HG02981 (cell line): ENCODE data around the gene REV3L.
"Not testable (repeated sequence)": the region's sequence is repeated elsewhere in the genome, so short reads cannot be mapped to it uniquely, and the experiment has no call there.

Experiments
- ATAC-seq: cut with Tn5 transposase; IDR thresholded peaks from one replicate; pipeline ENCODE4 v1.9.1; 2021; ENCODE audit warnings: mild to moderate bottlenecking, moderate library complexity; ENCODE audit not compliant: unreplicated experiment

Gene REV3L

GRCh38 chr6:111494951-111495635 lies 12.1 kb upstream of the REV3L start:
- no peak for ATAC-seq

DNA sequence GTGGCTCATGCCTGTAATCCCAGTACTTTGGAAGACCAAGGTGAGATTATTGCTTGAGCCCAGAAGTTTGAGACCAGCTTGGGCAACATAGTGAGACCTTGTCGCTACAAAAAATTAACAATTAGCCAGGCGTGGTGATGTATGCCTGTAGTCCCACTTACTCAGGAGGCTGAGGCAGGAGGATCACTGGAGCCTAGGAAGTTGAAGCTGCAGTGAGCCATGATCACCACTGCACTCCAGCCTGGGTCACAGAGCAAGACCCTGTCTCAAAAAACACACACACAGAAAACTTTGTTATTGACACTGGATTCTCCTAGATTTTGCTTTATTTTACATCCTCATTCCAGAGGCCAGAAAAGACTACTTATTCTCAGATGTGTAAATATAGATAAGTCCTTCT lies 9.5 kb upstream of the REV3L start:
- no peak for ATAC-seq

DNA sequence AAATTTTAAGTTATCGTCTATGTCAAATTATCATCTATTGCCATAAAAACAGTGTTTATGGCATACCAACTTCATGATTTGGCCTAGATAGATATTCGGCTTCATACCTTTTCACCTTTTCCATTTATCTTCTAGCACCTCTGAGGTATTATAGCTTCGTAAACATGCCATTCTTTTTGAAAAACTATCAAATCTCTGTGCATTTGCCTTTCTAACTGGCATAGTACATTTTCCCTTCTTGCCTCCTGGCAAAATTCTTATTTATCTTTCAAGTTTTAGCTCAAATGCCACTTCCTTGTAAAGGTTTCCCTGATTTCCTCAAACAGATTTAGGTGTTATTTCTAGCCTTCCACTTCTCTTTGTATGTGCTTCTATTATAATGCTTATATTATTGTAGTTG lies 7.0 kb upstream of the REV3L start:
- ATAC-seq, result no peak

DNA sequence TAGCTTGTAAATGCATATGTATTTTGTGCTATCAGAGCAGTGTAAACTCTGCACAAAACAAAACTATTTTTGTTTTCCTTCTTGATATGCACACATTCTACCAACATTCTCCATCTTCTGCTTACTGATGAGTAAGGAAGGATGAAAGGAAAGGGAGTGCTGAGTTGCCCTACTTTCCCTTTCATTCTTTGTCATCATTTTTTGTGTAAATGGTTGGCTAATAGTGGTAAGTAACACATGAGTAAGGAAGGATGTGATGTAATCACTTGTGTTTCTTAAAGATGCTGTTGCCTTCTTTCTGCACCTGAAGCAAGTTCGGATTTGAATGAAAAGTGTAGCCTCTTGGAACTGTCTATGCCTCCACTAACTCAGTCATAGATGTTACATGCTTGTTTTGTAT lies 4.6 kb upstream of the REV3L start:
- ATAC-seq, result peak; percentile 38

DNA sequence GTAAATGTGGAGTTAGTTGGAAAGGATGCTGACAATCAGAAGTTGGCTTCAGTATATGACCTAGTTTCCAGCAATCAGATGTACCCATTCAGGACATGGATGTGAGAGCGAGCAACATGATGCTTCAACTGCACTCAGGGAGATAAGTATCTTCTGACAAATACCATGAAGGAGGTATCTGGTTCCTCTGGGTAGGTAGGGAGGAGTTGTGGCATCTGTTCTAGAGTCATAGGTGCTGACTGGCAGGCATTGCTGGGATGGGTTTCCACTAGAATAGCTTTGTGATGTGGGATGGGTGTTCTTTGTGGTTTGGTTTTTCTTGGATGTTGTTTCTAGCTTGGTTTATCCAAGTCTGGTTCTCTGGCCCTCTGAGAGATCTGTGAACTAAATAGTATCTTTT lies 3.9 kb upstream of the REV3L start:
- ATAC-seq, result no peak

DNA sequence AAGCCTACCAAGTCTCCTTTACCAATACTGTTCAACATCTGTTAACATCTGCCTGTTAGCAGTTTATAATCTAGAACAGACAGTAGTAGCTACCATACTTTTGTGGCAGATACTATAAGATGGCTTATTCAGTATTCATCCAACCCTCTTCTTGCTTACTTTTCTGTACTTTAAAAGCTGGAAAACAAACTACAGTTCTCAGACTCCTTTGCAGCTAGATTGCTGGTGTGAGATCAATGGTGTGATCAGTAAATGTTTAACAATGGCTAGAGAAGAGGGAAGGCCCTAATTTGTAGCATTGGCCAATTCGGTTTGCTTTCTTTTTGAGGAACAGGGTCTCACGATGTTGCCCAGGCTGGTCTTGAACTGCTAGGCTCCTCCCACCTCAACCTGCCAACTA lies 3.5 kb upstream of the REV3L start:
- ATAC-seq, result no peak

DNA sequence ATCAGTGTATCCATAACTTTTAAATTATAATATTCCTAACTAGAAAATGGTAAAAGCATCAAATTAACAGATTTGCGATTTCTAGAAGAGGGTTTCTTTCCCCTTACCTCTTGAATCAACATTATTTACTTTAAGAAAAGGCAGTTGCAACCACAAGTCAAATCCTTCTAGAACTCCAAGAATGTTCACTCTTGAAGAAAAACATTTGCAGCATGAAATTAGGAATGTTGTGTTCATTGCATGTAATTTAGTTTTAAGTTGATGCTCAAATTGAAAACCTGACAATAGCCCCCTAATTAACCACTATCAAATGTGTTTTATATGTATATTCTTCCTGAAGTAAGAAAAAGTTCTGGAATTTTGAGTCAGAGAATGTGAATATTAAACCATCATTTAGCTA lies 2.3 kb upstream of the REV3L start:
- ATAC-seq, result no peak

GRCh38 chr6:111484633-111484930 lies 1.6 kb upstream of the REV3L start:
- ATAC-seq, result no peak

DNA sequence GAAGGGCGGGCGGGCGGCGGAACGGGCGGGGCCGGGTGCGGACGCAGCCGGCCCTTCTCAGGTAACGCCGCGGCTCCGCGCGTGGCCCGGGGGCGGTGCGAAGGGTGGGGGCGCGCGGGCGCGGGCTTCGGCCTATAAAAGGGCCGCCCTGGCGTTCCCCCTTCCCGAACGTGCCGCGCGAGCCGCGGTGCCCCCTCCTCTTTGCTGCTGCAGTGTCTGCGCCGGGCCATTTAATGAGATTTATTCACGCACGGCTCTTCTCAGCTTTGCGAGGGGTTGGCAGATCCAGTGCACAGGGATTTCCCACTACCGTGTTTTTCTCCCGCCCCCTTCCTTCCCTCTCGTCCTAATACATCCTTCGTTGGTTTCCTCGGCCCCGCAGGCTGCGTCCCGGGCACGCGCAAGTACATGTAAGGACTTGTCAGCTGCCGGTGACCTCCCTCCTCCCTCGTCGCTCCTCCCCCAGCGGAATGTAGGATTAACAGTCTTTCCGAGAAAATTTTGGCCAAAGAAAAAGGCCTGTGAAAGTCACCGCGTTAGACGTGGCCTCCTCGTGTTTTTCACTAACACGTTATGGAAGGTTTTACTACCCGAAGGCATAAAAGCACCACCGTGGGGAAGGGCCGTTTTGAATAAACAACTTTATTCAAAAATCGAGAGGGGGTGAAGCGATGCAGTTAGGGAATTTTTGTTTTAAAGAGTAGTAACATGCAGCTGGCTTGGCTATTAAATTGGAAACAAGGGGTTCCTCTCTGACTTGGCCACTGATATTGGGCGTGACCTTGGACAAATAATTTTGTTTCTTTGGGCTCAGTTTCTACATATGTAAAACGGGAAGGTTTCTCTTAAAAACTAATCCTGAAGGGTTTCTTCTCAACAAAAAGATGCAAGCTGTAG lies 966 bp upstream of the REV3L start:
- ATAC-seq, result peak; percentile 43

- peak; percentile 21 for ATAC-seq
Observed at GRCh38 chr6:111482188-111482958, 645 bp downstream of the REV3L start.

GRCh38 chr6:111481836-111482187 lies 1.2 kb downstream of the REV3L start:
- no peak for ATAC-seq

- no peak for ATAC-seq
Observed at GRCh38 chr6:111480988-111481822, 1.8 kb downstream of the REV3L start.

GRCh38 chr6:111478749-111479148 lies 4.3 kb downstream of the REV3L start:
- no peak for ATAC-seq

DNA sequence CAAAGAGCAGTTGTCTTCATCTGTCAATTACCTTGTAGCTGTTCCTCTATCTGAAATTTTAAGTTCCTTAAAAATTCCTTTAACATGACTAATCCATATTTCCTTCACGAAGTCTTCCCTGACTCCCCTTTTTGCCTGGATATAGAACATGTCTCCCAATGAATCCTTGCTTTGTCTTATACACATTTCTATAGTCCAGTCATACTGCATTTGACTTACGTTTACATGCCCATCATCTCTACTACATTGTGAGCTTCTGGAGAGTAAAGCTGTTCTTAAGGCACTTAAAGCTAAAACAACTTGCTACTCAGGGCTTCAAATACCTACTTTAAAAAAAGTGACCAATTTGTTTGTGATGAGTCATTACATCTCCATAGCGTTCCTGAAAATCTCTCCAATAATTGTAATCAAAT lies 4.9 kb downstream of the REV3L start:
- no peak for ATAC-seq

GRCh38 chr6:111477481-111477938 lies 5.5 kb downstream of the REV3L start:
- peak; percentile 38 for ATAC-seq

GRCh38 chr6:111476061-111476460 lies 7.0 kb downstream of the REV3L start:
- not testable (repeated sequence) for ATAC-seq

- no peak for ATAC-seq
Observed at GRCh38 chr6:111474771-111475170, 8.2 kb downstream of the REV3L start.

GRCh38 chr6:111474106-111474505 lies 8.9 kb downstream of the REV3L start:
- no peak for ATAC-seq

DNA sequence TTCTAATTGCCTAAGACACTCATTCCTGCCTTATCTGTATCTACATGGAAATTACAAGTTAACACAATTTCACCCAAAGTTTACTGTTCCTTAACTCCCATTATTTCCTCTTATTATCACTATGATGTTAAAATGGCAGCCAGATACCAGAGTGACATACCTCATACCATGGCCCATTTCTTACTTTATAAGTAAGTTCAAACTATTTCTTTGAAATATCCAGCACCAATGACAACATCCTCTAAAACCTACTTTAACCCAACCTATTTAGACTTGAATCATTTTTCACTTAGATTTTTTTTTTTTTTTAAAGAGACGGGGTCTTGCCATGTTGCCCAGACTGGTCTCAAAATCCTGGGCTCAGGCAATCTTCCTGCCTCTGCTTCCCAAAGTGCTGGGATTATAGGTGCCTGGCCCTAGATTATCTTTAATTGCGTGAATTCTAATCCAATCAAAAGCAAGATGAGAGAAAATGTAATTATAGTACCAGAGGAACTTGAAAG lies 10.0 kb downstream of the REV3L start:
- no peak for ATAC-seq

- ATAC-seq, result no peak
Observed at GRCh38 chr6:111471958-111472357, 11.1 kb downstream of the REV3L start.

DNA sequence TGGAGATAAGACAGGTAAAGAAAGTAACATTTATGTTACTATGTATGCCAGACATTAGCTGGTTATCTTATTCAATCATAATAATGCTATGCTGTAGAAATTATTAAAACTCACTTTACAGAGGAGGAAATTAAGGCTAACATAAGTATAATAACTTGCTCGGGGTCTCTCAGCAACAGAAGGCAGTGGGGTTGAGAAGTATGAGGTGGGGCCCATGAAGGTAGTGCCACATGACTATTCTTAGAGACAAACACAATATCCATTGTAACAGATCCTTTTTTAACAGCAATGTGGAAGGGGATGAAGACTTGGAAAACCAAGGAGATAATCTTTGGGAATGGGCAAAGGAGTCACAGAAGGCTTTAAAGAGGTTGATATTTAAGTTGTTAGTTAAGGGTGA lies 11.5 kb downstream of the REV3L start:
- no peak for ATAC-seq
